GM18499 (cell line): ENCODE data around the gene FLNA.
"Not testable (repeated sequence)": the region's sequence is repeated elsewhere in the genome, so short reads cannot be mapped to it uniquely, and the experiment has no call there.

ENCODE experiments used
- ATAC-seq: cut with Tn5 transposase; IDR thresholded peaks from one replicate; pipeline ENCODE4 v1.9.1; 2021; ENCODE audit warnings: moderate number of reproducible peaks; ENCODE audit not compliant: insufficient read depth, unreplicated experiment

Gene FLNA

DNA sequence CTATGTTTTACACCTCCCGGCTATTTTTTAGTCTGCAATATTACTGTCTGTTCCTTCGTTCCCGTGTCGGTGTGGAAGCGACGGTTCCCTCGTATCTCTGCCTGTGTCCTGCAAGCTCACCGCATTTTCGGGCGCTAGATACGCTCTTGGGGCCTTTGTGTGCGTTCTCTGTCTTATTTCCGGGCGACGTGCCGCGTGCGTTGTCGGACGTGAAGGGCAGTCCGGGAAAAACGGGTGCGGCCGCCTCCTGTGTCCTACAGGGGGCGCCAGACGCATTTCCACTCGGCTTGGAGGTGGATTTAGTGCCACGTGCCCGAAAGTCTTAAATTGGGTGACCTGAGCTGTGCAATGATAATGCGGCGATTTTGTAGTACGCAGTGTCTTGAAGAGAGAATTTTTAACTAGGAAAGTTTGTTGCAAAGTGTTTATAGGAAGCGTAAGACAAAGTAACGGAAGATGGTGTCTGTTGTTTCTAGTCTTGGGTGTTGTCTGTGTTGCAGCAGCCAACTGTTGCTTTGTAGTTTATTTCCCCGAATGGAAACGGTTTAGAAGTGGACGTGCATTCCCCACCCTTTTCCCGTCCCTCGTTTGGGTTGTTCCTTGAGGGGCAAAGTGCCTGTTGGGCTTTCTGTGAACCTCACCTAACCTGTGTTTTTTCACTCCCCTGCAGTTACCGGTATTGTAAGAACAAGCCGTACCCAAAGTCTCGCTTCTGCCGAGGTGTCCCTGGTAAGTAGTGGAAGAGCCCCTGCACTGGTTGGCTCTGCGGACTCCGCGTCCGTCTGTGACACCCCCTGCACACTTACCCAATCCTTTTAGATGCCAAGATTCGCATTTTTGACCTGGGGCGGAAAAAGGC, 24.5 kb upstream of the FLNA start:
- no peak for ATAC-seq

- no peak for ATAC-seq
Measured at GRCh38 chrX:154397888-154398667, 23.6 kb upstream of the FLNA start, which contains the start of gene RPL10. Gene RPL10, plus strand, starts transcription at chrX:154398377. Its CDS starts 143 bp downstream, at chrX:154398520.

DNA sequence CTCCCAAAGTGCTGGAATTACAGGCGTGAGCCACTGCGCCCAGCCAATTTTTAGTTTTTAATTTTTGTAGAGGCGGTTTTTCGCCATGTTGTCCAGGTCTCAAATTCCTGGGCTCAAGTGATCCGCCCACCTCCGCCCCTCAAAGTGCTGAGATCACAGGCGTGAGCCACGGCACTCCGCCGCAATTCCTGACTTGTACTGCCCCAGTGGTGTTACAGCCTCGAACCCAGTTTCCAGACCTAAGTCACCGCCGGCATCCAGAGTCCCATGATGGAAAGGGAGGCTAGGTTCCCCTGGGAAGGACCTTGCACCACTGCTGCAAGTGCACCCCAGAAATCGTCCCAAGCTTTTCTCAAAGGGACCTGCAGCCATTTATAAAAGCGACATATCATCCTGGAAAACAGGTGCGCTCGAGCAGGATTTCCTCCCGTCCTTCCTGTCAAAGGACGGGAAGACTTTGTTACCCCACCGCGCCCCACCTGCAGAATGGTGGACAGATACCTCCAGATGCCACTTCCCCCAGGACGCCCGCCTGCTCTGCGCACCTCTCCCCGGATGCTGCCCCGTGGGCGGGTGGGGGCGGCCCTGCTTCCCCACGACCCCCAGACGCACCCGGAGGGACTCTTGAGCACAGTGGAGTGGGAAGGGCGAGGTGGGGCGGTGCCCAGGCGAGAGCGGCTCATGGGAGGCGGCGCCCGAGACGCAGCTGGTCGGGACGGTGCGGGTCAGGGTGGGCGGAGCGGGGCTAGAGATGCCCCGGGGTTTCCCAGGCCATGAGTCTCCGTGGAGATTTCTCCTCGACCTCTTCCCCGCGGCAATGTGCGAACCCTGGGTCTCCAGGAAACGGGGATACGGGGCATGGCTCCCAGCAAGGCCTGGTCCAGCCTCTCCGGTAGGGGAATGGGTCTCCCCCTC, 22.8 kb upstream of the FLNA start:
- no peak for ATAC-seq

DNA sequence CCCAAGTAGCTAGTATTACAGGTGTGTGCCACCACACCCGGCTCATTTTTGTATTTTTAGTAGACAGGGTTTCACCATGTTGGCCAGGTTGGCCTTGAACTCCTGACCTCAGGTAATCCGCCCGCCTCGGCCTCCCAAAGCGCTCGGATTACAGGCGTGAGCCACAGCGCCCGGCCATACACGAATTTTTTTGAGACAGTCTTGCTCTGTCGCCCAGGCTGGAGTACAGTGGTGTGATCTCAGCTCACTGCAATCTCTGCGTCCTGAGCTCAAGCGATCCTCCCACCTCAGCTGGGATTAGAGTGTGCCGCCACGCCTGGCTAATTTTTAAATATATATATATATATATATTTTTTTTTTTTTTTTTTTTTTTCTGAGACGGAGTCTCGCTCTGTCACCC, 21.9 kb upstream of the FLNA start:
- ATAC-seq: not testable (repeated sequence)

DNA sequence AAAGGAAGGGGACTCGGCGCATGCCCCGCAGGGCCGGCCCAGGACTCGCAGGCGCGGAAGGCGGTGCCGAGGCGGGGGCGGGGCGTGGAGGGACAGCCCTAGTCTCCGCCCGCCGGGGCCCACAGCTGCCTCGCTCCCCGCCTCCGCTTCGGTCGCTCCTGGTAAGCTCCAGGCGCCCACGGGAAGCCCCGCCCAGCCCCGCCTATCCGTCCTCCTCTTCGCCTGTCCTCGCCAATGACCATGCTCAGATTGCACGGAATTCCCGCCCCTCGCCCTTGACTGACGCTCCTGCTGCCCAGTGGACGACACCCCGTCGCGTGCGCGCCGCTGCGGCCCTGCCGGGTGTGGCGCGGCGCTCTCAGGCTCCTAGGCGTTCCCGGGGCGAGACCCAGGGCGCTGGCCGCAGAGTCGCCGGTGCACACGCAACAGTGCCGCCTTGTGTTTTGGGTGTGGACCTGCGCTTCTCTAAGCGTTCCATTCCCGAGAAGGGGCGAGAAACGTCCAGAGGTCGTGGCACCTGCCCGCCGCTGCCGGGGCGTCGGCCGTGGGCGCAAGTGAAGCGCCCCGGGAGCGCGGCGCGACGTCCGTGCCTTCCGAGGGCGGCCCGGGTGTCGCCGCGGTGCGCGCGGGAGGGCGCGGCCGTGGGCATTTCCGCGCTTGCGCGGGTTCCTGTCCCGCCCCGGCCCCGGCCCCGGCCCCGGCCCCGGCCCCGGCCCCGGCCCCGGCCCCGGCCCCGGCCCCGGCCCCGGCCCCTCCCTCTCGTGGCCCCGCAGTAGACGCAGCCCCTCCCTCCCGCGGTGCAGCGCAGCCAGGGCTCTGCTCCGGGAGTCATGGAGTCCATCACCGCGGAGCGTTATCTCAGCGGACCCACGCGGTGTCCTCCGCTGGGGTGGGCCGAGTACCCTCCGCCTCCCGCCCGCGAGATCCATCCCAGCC, 15.6 kb upstream of the FLNA start:
- ATAC-seq: peak; percentile 42

DNA sequence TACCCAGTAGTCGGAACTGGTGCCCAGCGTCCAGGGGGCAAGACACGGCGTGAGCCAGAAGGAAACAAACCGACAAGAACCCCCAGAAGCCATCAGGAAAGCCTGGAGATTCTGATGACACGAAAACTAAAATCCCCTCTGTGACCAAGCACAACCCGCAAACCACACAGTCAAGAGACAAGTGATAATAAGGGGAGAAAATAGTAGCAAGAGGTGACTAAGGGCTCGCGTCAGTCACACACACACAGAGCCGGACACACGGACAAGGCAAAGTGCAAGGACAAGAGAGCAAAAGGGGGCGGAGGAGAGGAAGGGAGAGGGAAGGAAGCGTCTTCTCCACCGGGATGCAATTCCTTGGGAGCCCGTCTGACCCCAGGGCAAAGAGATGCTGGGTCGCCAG, 14.2 kb upstream of the FLNA start:
- not testable (repeated sequence) for ATAC-seq

DNA sequence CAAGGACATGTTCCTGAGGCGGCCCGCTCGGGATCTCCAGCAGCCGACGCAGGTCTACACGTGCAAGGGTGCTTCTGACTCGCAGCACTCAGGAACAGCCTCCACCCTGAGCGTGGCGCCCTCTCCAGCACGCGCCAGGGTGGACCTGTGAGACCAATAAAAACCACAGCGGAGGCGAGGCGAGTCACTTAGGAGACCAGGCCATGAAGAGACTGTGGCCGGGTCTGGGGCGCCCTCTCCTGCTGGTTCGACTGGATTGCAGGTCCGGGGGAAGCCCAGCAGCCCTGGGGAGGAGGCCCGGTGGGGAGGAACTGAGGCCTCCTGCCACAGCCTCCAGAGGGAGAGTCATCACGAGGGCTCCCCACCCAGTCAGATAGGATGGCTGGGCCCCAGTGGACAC, 13.7 kb upstream of the FLNA start:
- ATAC-seq: not testable (repeated sequence)

- no peak for ATAC-seq
Measured at GRCh38 chrX:154384284-154384892, 10.0 kb upstream of the FLNA start.

GRCh38 chrX:154383359-154384283, 9.2 kb upstream of the FLNA start:
- no peak for ATAC-seq

GRCh38 chrX:154382483-154383069, 8.1 kb upstream of the FLNA start:
- ATAC-seq: no peak

DNA sequence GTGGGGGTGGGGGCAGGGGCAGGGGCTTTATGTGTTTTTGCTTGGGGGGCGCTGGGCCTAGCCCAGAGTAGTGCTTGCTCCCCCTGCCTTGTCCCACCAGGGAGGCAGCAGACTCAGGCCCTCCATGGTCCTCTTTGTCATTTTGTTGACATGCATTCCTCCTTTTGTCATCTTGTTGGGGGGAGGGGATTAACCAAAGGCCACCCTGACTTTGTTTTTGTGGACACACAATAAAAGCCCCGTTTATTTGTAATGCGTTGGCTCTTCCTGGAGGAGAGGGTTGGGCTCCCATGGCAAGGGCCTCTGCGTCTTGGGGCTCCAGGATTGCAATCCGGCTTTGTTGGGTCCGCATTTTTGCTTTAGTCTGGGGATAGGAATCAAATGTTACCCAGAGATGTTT, 6.8 kb upstream of the FLNA start:
- ATAC-seq: no peak

DNA sequence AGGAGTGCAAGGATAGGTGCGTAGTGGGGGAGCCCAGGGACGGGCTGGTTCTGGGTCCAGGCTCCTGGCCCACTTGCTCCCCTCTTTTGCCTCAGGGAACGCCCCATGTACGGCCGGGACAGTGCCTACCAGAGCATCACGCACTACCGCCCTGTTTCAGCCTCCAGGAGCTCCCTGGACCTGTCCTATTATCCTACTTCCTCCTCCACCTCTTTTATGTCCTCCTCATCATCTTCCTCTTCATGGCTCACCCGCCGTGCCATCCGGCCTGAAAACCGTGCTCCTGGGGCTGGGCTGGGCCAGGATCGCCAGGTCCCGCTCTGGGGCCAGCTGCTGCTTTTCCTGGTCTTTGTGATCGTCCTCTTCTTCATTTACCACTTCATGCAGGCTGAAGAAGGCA, 6.4 kb upstream of the FLNA start:
- no peak for ATAC-seq

- no peak for ATAC-seq
Measured at GRCh38 chrX:154380153-154380552, 5.7 kb upstream of the FLNA start.

DNA sequence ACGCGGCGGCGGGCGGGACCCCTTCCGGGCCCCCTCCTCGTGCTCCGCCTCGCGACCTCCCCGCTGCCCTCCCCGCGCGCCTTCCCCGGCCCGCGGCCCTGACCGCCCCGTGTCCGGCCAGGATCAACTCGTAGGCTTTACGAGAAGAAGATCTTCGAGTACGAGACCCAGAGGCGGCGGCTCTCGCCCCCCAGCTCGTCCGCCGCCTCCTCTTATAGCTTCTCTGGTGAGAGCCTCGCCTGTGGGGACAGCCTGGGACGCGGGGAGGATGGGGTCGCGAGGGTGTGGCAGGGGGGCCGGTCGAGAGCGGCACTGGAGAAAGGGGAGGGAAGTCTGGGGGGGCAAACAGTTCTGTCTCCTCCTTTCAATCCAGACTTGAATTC, 5.1 kb upstream of the FLNA start:
- no peak for ATAC-seq

GRCh38 chrX:154378799-154379568, 4.5 kb upstream of the FLNA start, which contains the start of gene EMD:
Gene EMD, plus strand, starts transcription at chrX:154379295. Its CDS starts 190 bp downstream, at chrX:154379485.
- ATAC-seq: peak; percentile 66

GRCh38 chrX:154378059-154378798, 3.8 kb upstream of the FLNA start:
- no peak for ATAC-seq
